Suprapubic skin (tissue), 4 donors: ENCODE results near the gene C17orf78. TPM values are rescaled to one million over a fixed set of nuclear protein-coding genes. Genes with fewer than 3 reads are reported as not detected.
"Not testable (repeated sequence)": the region's sequence is repeated elsewhere in the genome, so short reads cannot be mapped to it uniquely, and the experiment has no call there.

Experiments used
- DNase-seq, 2 donors: peaks; one replicate each; pipeline ENCODE4 v3.0.0-alpha.2; 2019; ENCODE audit warnings: low spot score in 2 of 2
- H3K27ac ChIP-seq: fragments of 200-600 bp; sonication (generic); one replicate; pipeline ENCODE4 v1.5.1; 2019
- H3K27me3 ChIP-seq: fragments of 200-600 bp; sonication (generic); one replicate; pipeline ENCODE4 v1.5.1; 2019
- H3K36me3 ChIP-seq: fragments of 200-600 bp; sonication (generic); one replicate; pipeline ENCODE4 v1.5.1; 2019
- H3K4me1 ChIP-seq: fragments of 200-600 bp; sonication (generic); one replicate; pipeline ENCODE4 v1.5.1; 2019
- H3K4me3 ChIP-seq: fragments of 200-600 bp; sonication (generic); one replicate; pipeline ENCODE4 v1.5.1; 2019; ENCODE audit warnings: mild to moderate bottlenecking
- H3K9me3 ChIP-seq: fragments of 200-600 bp; sonication (generic); one replicate; pipeline ENCODE4 v1.5.1; 2019
- CTCF ChIP-seq, 2 donors: fragments of 200-600 bp in 1 of 2; fragments of 450-650 bp in 1 of 2; sonication (generic) in 1 of 2; IDR thresholded peaks; one replicate each; pipeline ENCODE4 v1.5.1; 2016 to 2019; ENCODE audit warnings: antibody characterized with exemption in 2 of 2, mild to moderate bottlenecking in 1 of 2, moderate library complexity in 1 of 2
- EP300 ChIP-seq: sonication (generic); formaldehyde crosslinking; IDR thresholded peaks from one replicate; pipeline ENCODE4 v1.6.1; 2017; ENCODE audit warnings: antibody characterized with exemption
- POLR2A ChIP-seq, 2 donors: fragments of 450-650 bp; IDR thresholded peaks; one replicate each; pipeline ENCODE4 v1.6.1; 2017; ENCODE audit warnings: antibody characterized with exemption in 2 of 2, mild to moderate bottlenecking in 2 of 2, moderate library complexity in 2 of 2
- POLR2AphosphoS5 ChIP-seq, 3 donors: sonication (generic); formaldehyde crosslinking; IDR thresholded peaks; one replicate each; pipeline ENCODE4 v1.6.1; 2017; ENCODE audit warnings: antibody characterized with exemption in 3 of 3
- WGBS: methylation state at CpG from one replicate; pipeline ENCODE4 v1.1.5; 2018; 5-methylcytosine and 5-hydroxymethylcytosine counted together
- total RNA-seq, 4 donors: library from RNA; depleted of rRNA; stranded (reverse); fragments of >200 nt; gene quantifications; one replicate each; pipeline ENCODE4 v1.1.0, GENCODE V29; 2016

C17orf78 gene
- total RNA-seq, 4 donors from 2014 or later, result not detected

DNA sequence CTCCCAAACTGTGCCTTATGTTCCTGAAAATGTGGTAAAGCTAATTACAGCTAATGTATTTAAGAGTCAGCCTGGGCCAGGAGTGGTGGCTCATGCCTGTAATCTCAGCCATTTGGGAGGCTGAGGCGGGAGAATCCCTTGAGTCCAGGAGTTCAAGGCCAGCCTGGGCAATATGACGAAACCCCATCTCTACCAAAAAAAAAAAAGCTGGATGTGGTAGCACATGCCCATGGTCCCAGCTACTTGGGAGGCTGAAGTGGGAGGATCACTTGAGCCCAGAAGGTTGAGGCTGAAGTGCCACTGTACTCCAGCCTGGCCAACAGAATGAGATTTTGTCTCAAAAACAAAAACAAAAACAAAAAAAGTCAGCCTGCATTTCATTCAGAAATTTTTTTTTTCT is 33.2 kb upstream of the C17orf78 start:
- Histone ChIP-seq H3K27me3 (no peaks in the 10 kb centered on the region), H3K4me3 (no peak overlapping the region), H3K4me1 (no peaks in the 10 kb centered on the region), H3K27ac (no peak overlapping the region), H3K9me3 (no peaks in the 10 kb centered on the region), H3K36me3 (peaks cover 7% of the 10 kb centered on the region)
- 43% methylated on average over 2 of the region's 2 CpGs for WGBS
- TF ChIP-seq POLR2AphosphoS5 (IDR thresholded peaks at IDR 0.05), result no peak
- DNase-seq, result no peak

DNA sequence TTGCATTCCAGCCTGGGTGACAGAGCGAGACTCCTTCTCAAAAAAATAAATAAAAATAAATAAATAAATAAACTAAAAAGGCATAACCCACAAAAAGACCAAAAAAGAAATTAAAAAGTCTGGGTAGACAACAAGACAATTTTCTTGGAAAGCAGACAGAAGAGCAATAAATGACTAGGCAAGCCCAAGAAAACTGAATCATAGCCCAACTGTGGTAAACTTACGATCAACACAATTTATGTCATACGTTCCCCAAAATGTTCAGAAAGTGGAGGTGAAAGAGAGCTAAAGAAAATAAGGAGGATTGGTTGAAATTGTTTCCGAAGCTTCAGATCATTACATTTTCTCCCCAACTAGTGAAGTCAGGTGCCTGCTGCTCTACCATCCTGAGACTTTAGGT is 31.3 kb upstream of the C17orf78 start:
- Histone ChIP-seq H3K27me3 (no peaks in the 10 kb centered on the region), H3K4me1 (no peaks in the 10 kb centered on the region), H3K27ac (no peak overlapping the region), H3K36me3 (peaks cover 3% of the 10 kb centered on the region), H3K4me3 (no peak overlapping the region), H3K9me3 (no peaks in the 10 kb centered on the region)
- DNase-seq, result no peak
- TF ChIP-seq POLR2AphosphoS5 (IDR thresholded peaks at IDR 0.05), result no peak
- no peak for TF ChIP-seq EP300
- no peak for TF ChIP-seq POLR2A (IDR thresholded peaks at IDR 0.05)
- no peak for TF ChIP-seq CTCF (IDR thresholded peaks at IDR 0.05)
- 91% methylated on average over 4 of the region's 4 CpGs for WGBS

- not testable (repeated sequence) for H3K4me3 ChIP-seq, H3K27ac ChIP-seq, DNase-seq, H3K9me3 ChIP-seq, H3K36me3 ChIP-seq, H3K4me1 ChIP-seq, H3K27me3 ChIP-seq
- WGBS, result 97% methylated on average over 8 of the region's 8 CpGs
These were observed 28.9 kb upstream of the C17orf78 start for GRCh38 chr17:37346863-37347402.

- Histone ChIP-seq H3K4me1 (peaks cover 42% of the 10 kb centered on the region), H3K4me3 (peak overlapping the region; percentile 73)
- H3K36me3 ChIP-seq, DNase-seq, H3K9me3 ChIP-seq, H3K27me3 ChIP-seq, H3K27ac ChIP-seq: not testable (repeated sequence)
- 82% methylated on average over 12 of the region's 12 CpGs for WGBS
These were observed 18.8 kb upstream of the C17orf78 start for GRCh38 chr17:37356796-37357569.

DNA sequence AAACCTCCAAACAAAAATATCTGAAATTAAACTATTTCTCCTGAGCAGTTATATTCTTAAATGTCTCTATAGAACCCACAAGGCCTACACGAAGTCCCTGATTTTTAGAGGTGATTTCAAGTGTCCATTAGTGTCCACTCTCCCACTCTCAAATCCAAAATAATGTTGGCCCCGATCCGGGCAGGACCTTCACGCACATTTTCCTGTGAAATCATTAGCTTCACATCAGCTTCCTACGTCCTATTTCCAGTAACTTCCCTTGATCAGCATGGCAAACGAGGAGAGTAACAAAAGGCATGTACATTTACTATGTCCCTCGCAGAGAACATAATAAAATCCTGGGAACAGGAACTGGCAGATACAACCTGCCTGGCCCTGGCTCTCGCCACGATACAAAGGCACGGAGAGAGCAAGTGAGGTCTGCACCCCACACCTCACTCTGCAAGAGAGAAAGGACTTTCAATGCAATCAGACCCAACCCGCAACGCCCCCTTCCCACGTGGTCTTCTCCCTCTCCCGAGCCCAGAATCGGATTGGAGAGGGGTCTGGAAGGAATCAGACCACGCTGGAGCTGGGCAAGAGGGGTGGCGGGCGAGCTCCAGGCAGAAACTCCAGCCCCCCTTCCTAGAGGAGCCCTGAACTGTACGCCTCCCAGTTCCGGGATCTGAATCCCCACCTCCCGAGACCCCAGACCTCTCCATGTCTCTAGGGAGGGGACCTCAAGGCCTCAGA is 17.5 kb upstream of the C17orf78 start:
- 3% methylated on average over 10 of the region's 21 CpGs for WGBS
- Histone ChIP-seq H3K4me3 (peak overlapping the region; percentile 73), H3K27ac (peak overlapping the region; percentile 87), H3K36me3 (peaks cover 4% of the 10 kb centered on the region), H3K27me3 (no peaks in the 10 kb centered on the region), H3K4me1 (peaks cover 42% of the 10 kb centered on the region), H3K9me3 (no peaks in the 10 kb centered on the region)
- TF ChIP-seq POLR2A (IDR thresholded peaks at IDR 0.05) (no peak), EP300 (no peak), POLR2AphosphoS5 (IDR thresholded peaks at IDR 0.05) (no peak), CTCF (IDR thresholded peaks at IDR 0.05) (no peak)
- peak; percentile 75 to 80 for DNase-seq

DNA sequence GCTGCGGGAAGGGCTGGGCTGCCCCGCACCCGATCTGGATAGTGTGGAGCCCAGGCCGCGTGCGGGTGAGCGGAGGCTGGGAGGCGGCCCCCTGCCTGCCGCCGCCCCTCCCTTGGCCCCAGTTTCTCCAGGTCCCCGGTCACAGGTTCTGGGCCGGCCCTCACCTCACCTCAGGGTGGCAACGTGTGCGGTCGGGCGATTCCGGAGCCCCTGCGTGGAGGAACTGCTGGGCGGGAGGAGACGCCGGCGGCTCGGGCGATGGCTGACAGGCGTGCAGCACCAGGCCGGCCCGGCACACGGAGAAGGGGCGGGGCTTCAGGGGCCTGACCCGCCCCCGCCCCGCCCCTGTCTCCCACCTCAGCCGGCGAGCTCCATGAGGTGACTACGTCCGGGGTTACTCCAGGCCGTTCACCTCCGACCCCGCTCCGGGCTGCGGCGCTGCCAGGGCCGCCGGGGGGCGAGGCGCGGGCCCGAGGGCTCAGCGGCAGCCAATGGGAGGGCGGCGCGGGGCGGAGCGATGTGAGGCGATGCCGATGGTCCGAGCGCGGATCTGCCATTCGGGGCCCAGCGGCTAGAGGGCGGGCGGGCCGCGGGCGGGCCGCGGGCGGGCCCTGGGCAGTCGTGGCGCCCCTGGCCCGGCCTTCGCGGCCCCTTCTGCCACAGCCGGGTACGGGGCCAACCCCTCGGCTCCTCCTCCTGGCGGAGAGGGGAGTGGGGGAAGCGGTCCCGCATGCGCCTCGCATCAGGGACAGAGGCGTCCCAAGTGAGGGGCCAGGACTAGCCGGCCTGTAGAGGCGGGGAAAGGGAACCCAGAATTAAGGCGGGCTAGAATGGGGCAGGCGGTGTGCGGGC is 16.7 kb upstream of the C17orf78 start:
- no peak for TF ChIP-seq EP300
- TF ChIP-seq CTCF (IDR thresholded peaks at IDR 0.05), result peak; percentile 35 to 57
- no peak for TF ChIP-seq POLR2AphosphoS5 (IDR thresholded peaks at IDR 0.05)
- peak in 1 of 2 donors; percentile 25 for TF ChIP-seq POLR2A (IDR thresholded peaks at IDR 0.05)
- H3K9me3 ChIP-seq, result no peaks in the 10 kb centered on the region
- H3K4me3 ChIP-seq, result peak overlapping the region; percentile 73
- H3K36me3 ChIP-seq, result no peaks in the 10 kb centered on the region
- peak; percentile 92 to 94 for DNase-seq
- WGBS, result 0% methylated on average over 27 of the region's 88 CpGs
- peak overlapping the region; percentile 87 for H3K27ac ChIP-seq
- H3K4me1 ChIP-seq, result peaks cover 42% of the 10 kb centered on the region
- no peaks in the 10 kb centered on the region for H3K27me3 ChIP-seq
